Fibroblast of skin of right biceps (primary cell): Measurements from ENCODE around the gene CMTM6.
"Not testable (repeated sequence)": the region's sequence is repeated elsewhere in the genome, so short reads cannot be mapped to it uniquely, and the experiment has no call there.

ENCODE experiments used
- DNase-seq: peaks from one replicate; pipeline ENCODE4 v3.0.0-alpha.2; 2013

Gene CMTM6

DNA sequence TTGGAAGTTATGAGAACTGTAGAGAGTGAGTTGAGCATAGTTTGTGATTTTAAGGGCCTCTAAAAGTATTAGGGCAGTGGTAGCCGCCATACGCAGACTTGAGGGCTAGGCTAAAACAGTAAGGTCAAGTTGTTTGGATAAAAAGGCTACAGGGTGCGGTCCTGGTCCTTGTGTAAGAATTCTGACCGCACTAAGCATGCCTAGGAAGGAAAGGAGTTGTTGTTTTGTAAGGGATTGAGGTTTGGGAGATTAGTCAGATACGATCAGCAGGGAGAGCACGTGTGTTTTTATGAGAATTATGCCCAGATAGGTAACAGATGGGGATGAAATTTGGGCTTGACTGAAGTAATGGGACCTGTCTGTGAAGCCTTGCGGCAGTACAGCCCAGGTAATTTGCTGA, 39.2 kb downstream of the CMTM6 start:
- not testable (repeated sequence) for DNase-seq

GRCh38 chr3:32462191-32462986, 40.3 kb downstream of the CMTM6 start:
- DNase-seq = not testable (repeated sequence)

GRCh38 chr3:32460817-32461496, 41.7 kb downstream of the CMTM6 start:
- not testable (repeated sequence) for DNase-seq

DNA sequence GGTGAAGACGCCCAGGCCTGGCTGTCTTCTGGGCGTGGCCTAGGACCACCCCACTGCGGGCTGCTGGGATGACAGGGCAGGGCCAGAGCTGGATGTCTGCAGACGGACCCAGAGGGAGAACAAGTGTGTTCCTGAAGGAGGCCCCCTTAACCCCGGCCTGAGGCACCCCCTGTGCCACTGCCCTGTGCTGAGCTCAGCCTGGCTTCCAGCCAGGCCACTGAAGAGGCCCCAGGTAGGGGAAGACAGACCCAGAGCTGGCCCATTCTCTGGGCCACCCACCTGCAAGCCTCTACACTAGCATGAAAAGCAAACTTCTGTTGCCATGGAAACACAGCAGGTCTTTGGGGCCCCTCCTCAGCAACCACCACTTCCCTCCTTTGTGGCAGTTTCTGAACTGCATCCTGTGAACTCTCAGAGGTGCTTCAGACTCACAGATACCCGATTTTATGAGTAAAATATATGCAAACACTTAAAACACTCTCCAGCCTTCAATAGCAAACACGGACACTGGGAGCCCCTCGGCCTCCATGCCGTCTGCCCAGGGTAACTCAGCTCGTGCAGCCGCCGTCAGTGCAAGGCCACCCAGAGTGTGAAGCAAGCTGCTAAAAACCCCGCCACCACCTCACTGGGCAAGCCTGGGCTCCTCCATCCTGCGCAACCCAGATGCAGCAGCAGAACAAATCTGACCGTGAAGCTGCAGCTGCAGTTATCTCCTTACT, 42.5 kb downstream of the CMTM6 start:
- no peak for DNase-seq

- no peak for DNase-seq
Observed at GRCh38 chr3:32459450-32459849, 43.2 kb downstream of the CMTM6 start.

GRCh38 chr3:32457971-32458471, 44.6 kb downstream of the CMTM6 start:
- DNase-seq = no peak

GRCh38 chr3:32456429-32457130, 46.1 kb downstream of the CMTM6 start:
- DNase-seq = no peak

DNA sequence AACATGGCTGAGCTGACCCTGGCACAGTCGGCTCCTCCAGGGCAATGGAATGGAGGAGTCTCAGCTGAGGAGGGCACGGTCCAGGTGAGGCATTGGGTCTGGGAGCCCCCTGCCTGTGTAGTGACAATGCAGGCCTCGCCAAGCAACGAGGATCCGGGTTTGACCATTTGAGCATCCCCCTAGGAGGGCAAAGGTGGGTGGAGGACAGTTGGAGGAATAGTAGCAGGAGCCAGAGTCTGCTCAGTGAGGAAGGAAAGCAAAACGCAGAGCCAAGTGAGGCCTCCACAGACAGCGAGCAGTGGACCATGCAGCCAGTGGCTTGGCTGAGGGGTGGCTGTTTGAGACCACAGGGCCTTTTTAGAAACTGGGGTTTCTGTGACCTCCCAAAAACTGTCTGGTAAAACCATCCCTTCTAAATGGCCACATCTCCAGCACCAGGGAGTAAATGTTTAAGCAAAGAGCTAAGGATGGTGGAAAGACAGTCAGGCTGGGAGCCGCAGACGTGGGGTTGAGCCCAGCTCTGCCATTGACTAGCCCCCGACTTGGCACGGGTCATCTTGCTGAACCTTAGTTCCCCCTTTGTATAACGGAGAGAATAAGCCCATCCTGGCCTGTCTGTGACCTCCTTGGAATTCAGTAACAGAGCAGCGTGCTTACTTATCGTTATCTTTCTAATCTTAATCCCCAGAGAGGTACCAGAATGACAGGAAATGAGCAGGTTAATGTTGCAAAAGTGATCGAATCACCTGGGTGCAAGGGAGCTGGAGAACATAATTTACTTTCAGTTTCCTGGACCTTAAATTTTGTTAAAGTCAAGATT, 46.8 kb downstream of the CMTM6 start:
- DNase-seq = no peak

DNA sequence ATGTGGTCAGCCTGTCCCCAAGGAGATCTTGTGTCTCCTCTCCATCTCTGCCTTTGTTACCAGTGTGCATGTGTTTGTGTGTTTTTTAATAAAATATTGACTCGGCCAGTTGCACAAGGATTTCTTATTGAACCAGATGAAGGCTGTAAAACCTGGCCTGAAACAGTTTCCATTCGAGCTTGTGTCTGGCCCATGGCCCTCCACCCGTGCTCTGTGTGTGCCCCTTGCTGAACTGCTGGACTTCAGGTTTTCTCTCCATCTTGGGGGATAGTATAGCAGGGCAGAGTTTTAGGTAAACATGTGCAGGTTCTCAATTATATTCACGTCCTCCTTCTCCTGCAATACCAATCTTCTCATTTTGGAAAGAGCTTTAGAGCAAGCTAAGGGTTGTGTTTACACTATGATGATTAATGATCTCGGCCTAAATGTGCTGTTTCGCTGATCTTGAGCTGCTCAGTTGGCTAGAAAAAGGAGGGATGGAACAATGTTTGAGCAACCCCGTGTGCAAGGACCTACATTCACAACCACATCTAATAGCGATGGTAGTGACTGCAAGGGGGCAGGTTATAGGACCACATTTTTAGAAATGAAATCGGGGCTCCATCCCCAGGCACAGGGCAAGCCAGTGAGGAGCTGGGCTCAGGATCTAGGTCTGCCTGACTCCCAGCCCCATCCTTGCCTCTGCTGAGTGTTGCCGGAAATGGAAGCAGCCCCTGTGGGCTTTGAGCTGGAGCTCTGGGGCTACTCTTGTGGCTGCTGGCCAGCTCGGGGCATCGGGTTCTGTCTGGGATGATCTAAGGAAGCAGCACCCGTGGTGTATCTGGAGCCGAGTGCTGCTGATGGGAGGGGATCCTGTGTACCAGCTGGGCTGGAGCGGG, 47.7 kb downstream of the CMTM6 start:
- no peak for DNase-seq

DNA sequence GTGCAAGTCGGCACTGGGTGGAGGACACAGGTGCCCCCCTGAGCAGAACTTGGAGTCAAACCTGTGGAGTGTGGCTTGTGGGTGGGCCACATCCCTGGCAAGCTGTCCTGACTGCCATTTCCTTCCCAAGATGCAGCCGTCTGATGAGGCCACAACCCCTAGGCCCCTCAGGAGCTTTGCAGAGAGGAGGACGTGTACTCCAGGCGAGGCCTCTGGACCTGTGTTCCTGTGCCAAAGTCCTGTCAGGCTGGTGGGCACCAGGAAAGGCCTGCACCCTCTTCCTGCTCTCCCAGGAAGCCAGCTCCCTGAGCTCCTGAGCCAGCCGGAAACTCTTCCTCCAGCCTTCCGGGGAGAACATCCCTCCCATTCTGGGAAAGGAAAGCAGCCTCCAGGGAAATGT, 48.5 kb downstream of the CMTM6 start:
- DNase-seq = no peak

- peak; percentile 59 for DNase-seq
Observed at GRCh38 chr3:32453346-32453745, 49.3 kb downstream of the CMTM6 start.

DNA sequence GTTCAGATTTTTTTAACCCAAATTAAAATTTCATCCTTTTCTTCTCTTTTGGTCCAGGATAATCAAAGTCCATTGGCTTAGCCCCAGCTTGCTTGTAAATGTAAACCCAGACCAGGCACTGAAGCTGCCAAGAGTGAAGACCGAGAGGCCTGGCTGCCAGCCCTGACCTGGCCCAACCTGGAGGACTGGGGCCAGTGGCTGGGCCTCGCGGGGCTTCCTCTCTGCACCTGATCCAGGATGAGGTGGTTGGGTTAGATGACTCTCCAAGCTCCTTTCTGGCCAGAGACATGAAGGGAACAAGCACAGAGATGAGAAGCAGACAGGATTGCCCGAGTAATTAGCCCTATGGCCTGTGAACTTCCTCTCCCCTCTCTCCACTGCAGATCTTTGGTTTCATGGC, 50.6 kb downstream of the CMTM6 start:
- no peak for DNase-seq

DNA sequence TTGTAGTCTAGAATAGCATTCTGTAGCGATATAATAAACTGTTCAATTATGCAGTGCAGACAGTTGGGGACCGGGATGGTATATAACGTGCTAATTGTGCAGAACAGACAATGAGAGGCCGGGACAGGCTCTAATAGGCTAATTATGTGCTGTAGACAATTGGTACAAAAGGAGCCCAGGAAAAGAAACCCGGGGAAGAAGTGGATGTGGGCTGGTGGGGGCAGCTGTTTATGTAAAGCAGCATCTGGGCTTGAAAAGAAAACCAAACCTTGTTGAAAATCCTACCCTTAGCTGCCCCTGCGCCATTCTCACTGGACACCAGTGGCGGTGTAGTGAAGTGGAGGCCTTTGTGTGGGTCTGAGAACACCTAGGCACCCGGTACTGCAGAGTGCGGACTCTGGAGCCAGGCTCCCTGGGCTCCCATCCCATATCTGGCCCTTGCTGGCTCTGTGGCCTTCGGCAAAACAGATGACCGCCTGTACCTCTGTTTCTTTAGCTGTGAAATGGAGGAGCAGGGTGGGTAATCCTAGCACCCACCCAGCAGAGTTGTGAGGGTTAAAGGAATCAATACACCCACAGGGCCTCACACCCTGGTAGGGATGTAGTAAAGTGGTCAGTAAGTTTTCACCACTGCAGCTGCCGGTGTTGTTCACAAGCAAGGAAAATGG, 51.5 kb downstream of the CMTM6 start:
- DNase-seq = no peak

DNA sequence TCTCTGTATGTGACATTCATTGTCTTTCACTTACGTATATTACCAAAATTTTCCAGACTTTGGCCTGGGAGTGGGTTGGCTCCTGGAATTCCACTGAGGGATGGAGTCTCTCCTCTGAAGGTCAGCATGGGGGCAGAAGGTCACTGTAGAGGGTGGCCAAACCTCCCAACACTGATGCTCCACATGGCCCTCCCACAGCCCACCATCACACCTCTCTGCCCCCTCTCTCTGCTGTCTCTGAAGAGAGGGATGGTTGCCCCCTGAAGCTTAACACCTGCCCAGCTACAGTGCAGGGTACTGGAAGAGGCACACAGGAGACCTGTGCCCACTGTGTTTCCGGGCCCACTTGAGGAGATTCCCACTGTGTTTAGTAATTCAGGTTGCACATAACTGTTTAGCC, 52.2 kb downstream of the CMTM6 start:
- no peak for DNase-seq

DNA sequence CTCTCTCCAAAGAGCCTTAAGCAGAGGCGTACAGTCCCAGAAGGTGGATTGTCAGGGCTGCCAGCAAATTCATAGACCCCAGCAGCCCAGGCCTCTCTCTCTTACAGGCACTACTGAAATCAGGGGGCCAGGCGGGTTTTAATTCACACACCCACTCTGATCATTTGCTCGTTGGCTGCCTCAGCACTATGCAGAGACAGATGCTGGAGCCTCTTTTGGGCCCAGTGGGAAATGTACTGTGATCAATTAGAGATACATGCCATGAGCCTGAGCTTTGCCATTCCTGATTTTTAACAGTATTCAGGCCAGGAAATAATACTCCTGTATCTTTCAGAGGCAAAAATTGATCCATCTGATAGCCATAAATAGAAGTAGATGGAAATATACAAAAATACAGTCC, 53.0 kb downstream of the CMTM6 start:
- DNase-seq = no peak

DNA sequence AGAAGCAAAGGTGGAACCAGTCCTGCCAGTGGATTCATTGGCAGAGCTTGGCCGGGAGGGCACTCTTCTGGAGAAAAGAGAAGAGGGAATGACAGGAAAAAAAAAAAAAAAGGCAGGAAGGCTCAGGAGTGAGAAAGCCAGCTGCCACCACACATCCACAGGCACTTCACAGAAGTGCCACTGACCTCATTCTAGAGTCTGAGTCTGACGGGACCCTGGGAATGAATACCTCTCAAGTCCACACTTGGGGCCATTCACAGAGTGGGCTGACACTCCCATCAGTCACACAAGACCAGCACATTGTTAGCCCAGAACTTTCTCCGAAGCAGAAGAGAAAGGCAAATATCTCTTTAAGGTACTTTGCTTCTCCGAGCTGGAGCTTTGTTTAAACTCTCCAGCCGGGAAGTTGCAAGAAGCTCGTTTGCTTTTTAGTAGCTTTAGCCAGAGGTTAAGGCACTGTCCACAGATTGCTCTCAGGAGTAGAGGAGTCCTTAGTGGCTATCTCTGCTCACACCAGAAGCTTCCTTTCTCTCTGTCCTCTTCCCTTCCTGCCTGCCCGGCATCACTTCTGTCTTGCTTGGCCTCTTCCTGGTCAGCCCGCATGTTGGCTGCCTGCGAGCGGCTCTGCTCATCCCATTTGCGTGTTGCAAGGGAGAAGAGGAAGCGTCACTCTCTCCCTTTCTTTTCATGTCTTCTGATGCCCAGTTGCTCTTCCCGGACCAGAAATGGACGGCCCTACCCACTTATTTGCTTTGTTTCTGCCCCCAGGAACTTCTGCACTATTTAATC, 53.8 kb downstream of the CMTM6 start:
- no peak for DNase-seq

- no peak for DNase-seq
Observed at GRCh38 chr3:32447865-32448400, 54.7 kb downstream of the CMTM6 start.

- peak; percentile 78 for DNase-seq
Observed at GRCh38 chr3:32443478-32443877, 59.2 kb downstream of the CMTM6 start.

GRCh38 chr3:32442766-32443165, 59.9 kb downstream of the CMTM6 start:
- DNase-seq = peak; percentile 68
